Heart right ventricle (tissue), 16 donors: Measurements from ENCODE around the gene DTNB. TPM values are rescaled to one million over a fixed set of nuclear protein-coding genes. Genes with fewer than 3 reads are reported as not detected.
A peak's percentile ranks its signal among the peaks of the same experiment; 100 is the strongest.

Experiments
- ATAC-seq, 8 donors: fragments of 200-7000 bp; cut with Tn5 transposase; one replicate each; pipeline ENCODE4 v1.9.1; 2020; ENCODE audit warnings: mild to moderate bottlenecking in 8 of 8, moderate library complexity in 8 of 8, moderate number of reproducible peaks in 1 of 8
- DNase-seq, 2 donors: peaks; one replicate each; pipeline ENCODE4 v3.0.0-alpha.2; 2020
- H3K27ac ChIP-seq, 10 donors: fragments of 200-600 bp; sonication (generic) in 2 of 10; one replicate each; pipeline versions ENCODE4 v1.5.0 to v1.8.0; 2020 to 2022; ENCODE audit warnings: mild to moderate bottlenecking in 3 of 10
- H3K27me3 ChIP-seq, 7 donors: fragments of 200-600 bp; one replicate each; pipeline ENCODE4 v1.8.0; 2021 to 2022; ENCODE audit warnings: mild to moderate bottlenecking in 2 of 7
- H3K36me3 ChIP-seq, 9 donors: fragments of 200-600 bp; sonication (generic) in 1 of 9; one replicate each; pipeline versions ENCODE4 v1.5.0 to v1.8.0; 2020 to 2022; ENCODE audit warnings: mild to moderate bottlenecking in 2 of 9
- H3K4me1 ChIP-seq, 9 donors: fragments of 200-600 bp; sonication (generic) in 1 of 9; one replicate each; pipeline versions ENCODE4 v1.5.0 to v1.8.0; 2020 to 2022; ENCODE audit warnings: mild to moderate bottlenecking in 4 of 9
- H3K4me3 ChIP-seq, 10 donors: fragments of 200-600 bp; sonication (generic) in 2 of 10; one replicate each; pipeline versions ENCODE4 v1.5.0 to v1.8.0; 2020 to 2022; ENCODE audit warnings: mild to moderate bottlenecking in 7 of 10, moderate library complexity in 2 of 10
- H3K9me3 ChIP-seq, 11 donors: fragments of 200-600 bp in 10 of 11; sonication (generic) in 2 of 11; one replicate each; pipeline versions ENCODE4 v1.5.0 to v1.8.0; 2013 to 2022; ENCODE audit warnings: mild to moderate bottlenecking in 2 of 11, control low read depth in 1 of 11, moderate library complexity in 1 of 11
- CTCF ChIP-seq, 9 donors: fragments of 200-600 bp; sonication (generic) in 2 of 9; IDR thresholded peaks; one replicate each; pipeline versions ENCODE4 v1.5.0 to v1.8.0; 2021 to 2022; ENCODE audit warnings: antibody characterized with exemption in 9 of 9, mild to moderate bottlenecking in 5 of 9, moderate library complexity in 1 of 9
- WGBS, 2 donors: extraction: QIAGEN DNeasy Blood & Tissue Kit; methylation state at CpG; one replicate each; pipeline ENCODE4 v1.1.7; 2013; ENCODE audit warnings: inconsistent platforms in 1 of 2; 5-methylcytosine and 5-hydroxymethylcytosine counted together
- intact Hi-C, 10 donors: fragments of 100-400 bp; cut with DNase I; formaldehyde crosslinking; loops; one replicate each; pipeline versions ENCODE4 v1.11.1 to v1.14.2; 2022
- polyA plus RNA-seq, 2 donors: library from polyadenylated mRNA; stranded (reverse); fragments of 200-250 nt; gene quantifications; one replicate each; pipeline ENCODE4 v1.2.3, GENCODE V29; 2013
- total RNA-seq, 10 donors: library from RNA; stranded (reverse); fragmentation: NEBNext Ultra II Directional in 3 of 10; extraction: Animal tissue kit (Norgen Biotek cat#: 25700) in 3 of 10; gene quantifications; one replicate each; pipeline versions ENCODE4 v1.2.1 to v1.2.4, GENCODE V29; 2021 to 2023
- donor health status: Arrhythmogenic right ventricular cardiomyopathy.
- donor health status: ischemic (EF 13 %, LVEDD 7.1; RV severe dilation, severe dysfunction).
- donor health status: healthy with polysubstance abuse.
- donor health status: DM: no; HTN: yes; CAD: no.
- donor health status: DM: no; HTN: no; CAD: no.
- donor health status: ischemic (EF 25% LVEDD 6.9; RV normal size, moderate dysfunction).
- donor health status: ischemic (EF 25% LVEDD 5.7; RV mildly dilated, moderate dysfunction).
- donor health status: healthy.
- donor health status: DM: yes; HTN: yes; CAD: no.
- donor health status: Ischemic cardiomyopathy.
- donor health status: ischemic (EF 35%, LVEDD 5.7; RV mildly dilated, moderate dysfunction).
- donor health status: nonischemic (EF 11% LVEDD 7.7; RV severe dilation, severe dysfunction).
- donor health status: DM: yes; HTN: yes; CAD: no.
- donor health status: PGD.
- donor health status: ischemic (EF 29% LVEDD 5.4; RV normal size, mild dysfunction).
- donor health status: nonischemic (EF 23%, LVEDD 6.1; RV moderate dilation, normal function).

Gene DTNB
- total and polyA plus RNA-seq, 12 donors, result 2.8 to 11.3 (median 7.8) TPM

- intact Hi-C loops, result loop anchor here in 1 of 10 donors (5.0 kb wide), 1 partner anchor 38 kb away; no protein-coding TSS in a partner anchor
- ATAC-seq (no peak), DNase-seq (no peak)
- Histone ChIP-seq H3K27me3 (no peaks in the 10 kb centered on the region), H3K9me3 (peaks cover 0 to under 1% (median 0%) of the 10 kb centered on the region in 11 donors), H3K36me3 (peaks cover 0 to 14% (median 0%) of the 10 kb centered on the region in 9 donors), H3K4me3 (no peak overlapping the region), H3K4me1 (peaks cover 0 to 26% (median 14%) of the 10 kb centered on the region in 9 donors), H3K27ac (peak overlapping the region in 1 of 10 donors; percentile 75)
- WGBS, 2 donors, result 93% methylated on average over 4 of the region's 4 CpGs
- TF ChIP-seq CTCF (IDR thresholded peaks at IDR 0.05), result no peak
Measured at GRCh38 chr2:25619185-25619584, 54.2 kb downstream of the DTNB start.

- Histone ChIP-seq H3K9me3 (peaks cover 0 to 6% (median 0%) of the 10 kb centered on the region in 11 donors), H3K4me1 (peaks cover 0 to 26% (median 14%) of the 10 kb centered on the region in 9 donors), H3K27ac (peak overlapping the region in 7 of 10 donors; percentile 37 to 75 (median 47)), H3K36me3 (peaks cover 0 to 9% (median 0%) of the 10 kb centered on the region in 9 donors), H3K27me3 (no peaks in the 10 kb centered on the region), H3K4me3 (no peak overlapping the region)
- intact Hi-C loops, result loop anchor here in 1 of 10 donors (5.0 kb wide), 1 partner anchor 39 kb away; no protein-coding TSS in a partner anchor
- DNase-seq (no peak), ATAC-seq (no peak)
- TF ChIP-seq CTCF (IDR thresholded peaks at IDR 0.05), result no peak
- 72 to 73% methylated on average over 2 of the region's 2 CpGs for WGBS, 2 donors
Measured at GRCh38 chr2:25618676-25619075, 54.7 kb downstream of the DTNB start.

GRCh38 chr2:25617948-25618646 lies 55.3 kb downstream of the DTNB start:
- peaks cover 0 to 3% (median 0%) of the 10 kb centered on the region in 9 donors for H3K36me3 ChIP-seq
- peaks cover 0 to 7% (median 0%) of the 10 kb centered on the region in 11 donors for H3K9me3 ChIP-seq
- intact Hi-C loops, result loop anchor here in 1 of 10 donors (5.0 kb wide), 1 partner anchor 39 kb away; no protein-coding TSS in a partner anchor
- peak overlapping the region in 7 of 10 donors; percentile 37 to 75 (median 47) for H3K27ac ChIP-seq
- peak in 1 of 2 donors; percentile 35 for DNase-seq
- H3K4me3 ChIP-seq, result no peak overlapping the region
- peak in 7 of 8 donors; percentile 60 to 94 (median 87) for ATAC-seq
- peaks cover 0 to 26% (median 14%) of the 10 kb centered on the region in 9 donors for H3K4me1 ChIP-seq
- TF ChIP-seq CTCF (IDR thresholded peaks at IDR 0.05), result no peak
- WGBS, 2 donors, result 50 to 57% methylated on average over 7 of the region's 7 CpGs
- no peaks in the 10 kb centered on the region for H3K27me3 ChIP-seq

- TF ChIP-seq CTCF (IDR thresholded peaks at IDR 0.05), result no peak
- no peaks in the 10 kb centered on the region for H3K27me3 ChIP-seq
- H3K36me3 ChIP-seq, result no peaks in the 10 kb centered on the region
- H3K27ac ChIP-seq, result no peak overlapping the region
- peaks cover 0 to 7% (median 0%) of the 10 kb centered on the region in 11 donors for H3K9me3 ChIP-seq
- H3K4me3 ChIP-seq, result no peak overlapping the region
- intact Hi-C loops, result loop anchor here in 1 of 10 donors (5.0 kb wide), 1 partner anchor 41 kb away; no protein-coding TSS in a partner anchor
- no peak for DNase-seq
- no peak for ATAC-seq
- H3K4me1 ChIP-seq, result peaks cover 0 to 26% (median 14%) of the 10 kb centered on the region in 9 donors
Measured at GRCh38 chr2:25615920-25616319, 57.5 kb downstream of the DTNB start.
